Thymus (tissue), 11 donors: ENCODE results near the gene PLCZ1. TPM values are rescaled to one million over a fixed set of nuclear protein-coding genes. Genes with fewer than 3 reads are reported as not detected.

Experiments used
- DNase-seq, 9 donors: peaks; one replicate each; pipeline ENCODE4 v3.0.0-alpha.2; 2013; ENCODE audit warnings: low spot score in 9 of 9, low read depth in 6 of 9, missing footprints in 1 of 9
- H3K27ac ChIP-seq, 2 donors: one replicate each; pipeline ENCODE4 v1.5.1; 2013; ENCODE audit warnings: control low read depth in 1 of 2, low read depth in 1 of 2, low read length in 1 of 2, mild to moderate bottlenecking in 1 of 2, moderate library complexity in 1 of 2
- H3K27me3 ChIP-seq, 2 donors: one replicate each; pipeline ENCODE4 v1.5.1; 2013; ENCODE audit warnings: low read length in 1 of 2; ENCODE audit not compliant: control insufficient read depth in 2 of 2, insufficient read depth in 1 of 2
- H3K36me3 ChIP-seq, 2 donors: one replicate each; pipeline ENCODE4 v1.5.1; 2013; ENCODE audit warnings: low read length in 1 of 2, mild to moderate bottlenecking in 1 of 2, moderate library complexity in 1 of 2; ENCODE audit not compliant: control insufficient read depth in 2 of 2, insufficient read depth in 2 of 2
- H3K4me1 ChIP-seq, 2 donors: one replicate each; pipeline ENCODE4 v1.5.1; 2013; ENCODE audit warnings: low read length in 2 of 2; ENCODE audit not compliant: control insufficient read depth in 2 of 2, insufficient read depth in 2 of 2
- H3K4me3 ChIP-seq, 2 donors: one replicate each; pipeline ENCODE4 v1.5.1; 2013; ENCODE audit warnings: low read length in 2 of 2, control low read depth in 1 of 2, mild to moderate bottlenecking in 1 of 2
- H3K9me3 ChIP-seq, 2 donors: one replicate each; pipeline ENCODE4 v1.5.1; 2013; ENCODE audit warnings: low read length in 1 of 2, mild to moderate bottlenecking in 1 of 2; ENCODE audit not compliant: control insufficient read depth in 2 of 2, insufficient read depth in 1 of 2
- WGBS: extraction: QIAGEN DNeasy Blood & Tissue Kit; methylation state at CpG from one replicate; pipeline ENCODE4 v1.1.7; 2013; 5-methylcytosine and 5-hydroxymethylcytosine counted together
- polyA plus RNA-seq: library from polyadenylated mRNA; stranded (reverse); fragments of 200-250 nt; gene quantifications from one replicate; pipeline ENCODE4 v1.2.3, GENCODE V29; 2013
- total RNA-seq: library from RNA; stranded (reverse); fragments of 120-200 nt; gene quantifications from one replicate; pipeline ENCODE4 v1.2.4, GENCODE V29; 2013
- donor health status: healthy.

The PLCZ1 gene
- total and polyA plus RNA-seq, 2 donors, result not detected

GRCh38 chr12:18652596-18652995 lies 85.2 kb downstream of the PLCZ1 start:
- H3K4me3 ChIP-seq, result no peak overlapping the region
- no peaks in the 10 kb centered on the region for H3K9me3 ChIP-seq
- no peaks in the 10 kb centered on the region for H3K4me1 ChIP-seq
- H3K27ac ChIP-seq, result no peak overlapping the region
- H3K27me3 ChIP-seq, result no peaks in the 10 kb centered on the region
- H3K36me3 ChIP-seq, result no peaks in the 10 kb centered on the region
- DNase-seq, result no peak

- whole genome bisulfite sequencing, result 90% methylated on average over 2 of the region's 2 CpGs
- Histone ChIP-seq H3K36me3 (no peaks in the 10 kb centered on the region), H3K9me3 (no peaks in the 10 kb centered on the region), H3K27ac (no peak overlapping the region), H3K27me3 (no peaks in the 10 kb centered on the region), H3K4me3 (no peak overlapping the region), H3K4me1 (no peaks in the 10 kb centered on the region)
- no peak for DNase-seq
These were observed 86.3 kb downstream of the PLCZ1 start for GRCh38 chr12:18651525-18651924.

DNA sequence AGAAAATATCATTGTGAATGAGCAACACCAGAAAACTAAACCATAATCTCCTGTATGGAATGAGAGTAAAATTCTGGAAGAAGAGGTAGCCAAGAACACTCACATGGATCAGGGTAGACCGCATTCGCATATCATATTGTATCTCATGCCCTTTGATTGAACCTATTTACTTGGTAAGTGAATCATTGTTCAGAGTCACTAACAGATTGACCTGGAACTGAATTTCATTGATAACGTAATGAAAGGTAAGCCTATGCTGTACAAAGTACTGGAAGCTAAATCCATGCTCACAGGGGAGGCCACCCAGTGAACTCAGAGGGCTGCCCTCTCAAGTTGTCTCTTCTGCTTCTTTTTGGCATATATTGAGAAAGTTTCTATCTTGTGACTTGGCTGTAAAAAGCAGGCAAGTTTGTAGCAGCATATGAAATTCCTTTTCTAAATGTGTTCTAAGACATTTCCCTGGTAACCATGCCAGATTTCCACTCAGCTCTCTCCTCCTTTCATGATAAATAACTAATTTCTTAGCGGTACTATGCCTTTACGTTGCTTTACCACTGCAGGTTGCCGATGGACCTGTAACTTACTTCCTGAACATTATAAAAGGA lies 91.4 kb downstream of the PLCZ1 start:
- no peak overlapping the region for H3K27ac ChIP-seq
- no peaks in the 10 kb centered on the region for H3K27me3 ChIP-seq
- no peaks in the 10 kb centered on the region for H3K9me3 ChIP-seq
- WGBS, result 87% methylated on average over 6 of the region's 6 CpGs
- H3K36me3 ChIP-seq, result no peaks in the 10 kb centered on the region
- DNase-seq, result no peak
- H3K4me1 ChIP-seq, result no peaks in the 10 kb centered on the region
- no peak overlapping the region for H3K4me3 ChIP-seq

DNA sequence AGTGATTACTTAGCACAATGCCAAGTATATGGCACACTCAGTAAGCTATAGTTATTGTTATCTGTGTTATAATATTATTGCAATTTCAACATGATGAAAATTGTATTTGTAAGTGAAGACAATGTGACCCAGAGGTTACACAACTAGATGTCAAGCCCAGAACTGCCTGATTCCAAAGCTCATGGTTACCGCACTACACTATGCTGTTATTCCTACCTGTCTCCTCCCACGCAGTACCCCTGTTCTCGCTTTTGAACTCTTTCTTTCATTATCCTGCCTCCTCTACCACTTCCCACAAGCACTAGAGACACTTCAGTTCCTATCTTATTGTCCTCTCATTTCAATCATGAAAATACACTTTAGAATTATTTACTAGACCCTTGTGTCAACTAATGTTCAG lies 93.2 kb downstream of the PLCZ1 start:
- 95% methylated on average over 3 of the region's 3 CpGs for WGBS
- Histone ChIP-seq H3K36me3 (no peaks in the 10 kb centered on the region), H3K27ac (no peak overlapping the region), H3K27me3 (no peaks in the 10 kb centered on the region), H3K9me3 (no peaks in the 10 kb centered on the region), H3K4me3 (no peak overlapping the region), H3K4me1 (no peaks in the 10 kb centered on the region)
- DNase-seq, result no peak

DNA sequence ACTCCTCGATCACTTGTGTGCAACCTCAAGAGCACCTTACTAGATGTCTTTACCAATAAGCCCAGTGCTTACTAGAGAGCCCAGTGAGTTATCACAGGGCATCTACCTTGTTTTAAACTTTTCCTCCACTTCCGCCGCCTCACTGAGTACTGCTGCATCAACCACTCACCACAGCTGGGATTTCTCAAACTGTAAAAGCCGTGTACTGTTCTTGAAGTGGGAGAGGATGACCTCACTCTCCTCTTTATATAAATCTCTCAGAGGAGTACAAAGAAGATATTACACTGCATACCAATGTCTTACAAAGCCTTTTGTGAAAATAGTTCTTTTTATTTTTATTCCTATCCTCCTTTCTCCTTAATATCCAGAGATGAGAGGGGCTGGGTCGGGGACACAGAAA lies 94.1 kb downstream of the PLCZ1 start:
- Histone ChIP-seq H3K4me3 (no peak overlapping the region), H3K27me3 (no peaks in the 10 kb centered on the region), H3K9me3 (no peaks in the 10 kb centered on the region), H3K36me3 (no peaks in the 10 kb centered on the region), H3K4me1 (no peaks in the 10 kb centered on the region), H3K27ac (no peak overlapping the region)
- 91% methylated on average over 5 of the region's 5 CpGs for WGBS
- no peak for DNase-seq

DNA sequence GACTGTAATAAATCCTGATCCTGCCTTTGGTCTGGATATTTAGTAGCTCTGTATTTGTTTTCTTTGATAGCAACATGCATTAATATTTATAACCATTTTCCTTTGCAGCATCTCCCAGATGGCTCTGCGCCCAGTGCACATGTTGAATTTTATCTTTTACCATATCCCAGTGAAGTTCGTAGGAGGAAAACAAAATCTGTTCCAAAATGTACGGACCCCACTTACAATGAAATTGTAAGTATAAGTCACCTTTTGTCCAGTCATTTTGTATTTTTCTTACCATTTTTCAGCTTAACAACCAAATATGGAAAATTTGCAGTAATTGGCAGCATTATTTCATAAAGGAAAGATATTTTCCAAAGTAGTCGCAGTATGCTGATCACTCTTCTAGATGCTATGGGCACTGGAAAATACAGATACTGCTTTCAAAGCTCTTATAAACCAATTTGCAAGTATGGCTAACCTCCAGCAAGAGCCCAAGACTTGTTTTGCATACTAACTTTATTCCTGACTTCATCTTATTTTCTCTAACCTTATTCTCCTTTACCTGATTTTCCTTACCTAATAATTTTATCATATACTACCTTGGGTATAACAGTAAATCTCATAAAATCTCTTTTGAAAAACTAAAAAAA lies 97.4 kb downstream of the PLCZ1 start:
- no peaks in the 10 kb centered on the region for H3K27me3 ChIP-seq
- H3K9me3 ChIP-seq, result peaks cover 2% of the 10 kb centered on the region in 2 donors
- H3K36me3 ChIP-seq, result no peaks in the 10 kb centered on the region
- no peak overlapping the region for H3K27ac ChIP-seq
- WGBS, result 95% methylated on average over 4 of the region's 4 CpGs
- H3K4me1 ChIP-seq, result no peaks in the 10 kb centered on the region
- no peak for DNase-seq
- H3K4me3 ChIP-seq, result no peak overlapping the region

DNA sequence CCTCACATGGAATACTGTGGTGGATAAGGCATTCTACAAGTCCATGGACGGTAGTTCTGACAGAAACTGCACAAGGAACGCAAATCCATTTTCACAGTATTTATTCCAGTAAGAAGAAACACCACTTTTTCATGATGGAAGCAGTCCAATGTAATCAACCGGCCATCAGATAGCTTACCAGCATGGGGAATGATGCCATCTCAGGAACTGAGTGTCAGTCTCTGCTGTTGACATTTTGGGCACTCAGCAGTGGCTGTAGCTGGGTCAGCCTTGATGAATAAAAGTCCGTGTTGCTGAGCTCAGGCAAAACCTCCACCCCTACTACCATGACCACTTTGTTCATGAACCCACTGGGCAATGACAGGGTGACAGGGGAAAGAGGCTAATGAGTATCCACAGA lies 103.4 kb downstream of the PLCZ1 start:
- no peaks in the 10 kb centered on the region for H3K27me3 ChIP-seq
- H3K36me3 ChIP-seq, result no peaks in the 10 kb centered on the region
- DNase-seq, result no peak
- peaks cover 2 to 7% of the 10 kb centered on the region in 2 donors for H3K9me3 ChIP-seq
- no peak overlapping the region for H3K4me3 ChIP-seq
- no peak overlapping the region for H3K27ac ChIP-seq
- WGBS, result 68% methylated on average over 4 of the region's 4 CpGs
- no peaks in the 10 kb centered on the region for H3K4me1 ChIP-seq

Other genes with a start within 250 kb of the PLCZ1 start
- not detected for gene CAPZA3, start 107 bp upstream of the PLCZ1 start, total RNA-seq
- gene CAPZA3, start 107 bp upstream of the PLCZ1 start, polyA plus RNA-seq, result 0.05 TPM